Caco-2 (cell line): Measurements from ENCODE around the gene HOXC9. TPM values are rescaled to one million over a fixed set of nuclear protein-coding genes. Genes with fewer than 3 reads are reported as not detected.
A peak's percentile ranks its signal among the peaks of the same experiment; 100 is the strongest.

Source experiments
- BruUV-seq: library from RNA; stranded (reverse); fragments of 400-500 nt; replicated peaks from 2 replicates; lab custom pipeline; 2021; lab: Mats Ljungman, UMichigan
- CTCF ChIA-PET: fragments of 300-600 bp; sonication (Branson Sonifier 250); formaldehyde crosslinking; loops from one replicate; lab custom pipeline; 2022; ENCODE audit warnings: antibody characterized with exemption; lab: Charles Lee
- POLR2A ChIA-PET: fragments of 300-600 bp; sonication (Branson Sonifier 250); formaldehyde crosslinking; loops from one replicate; lab custom pipeline; 2022; ENCODE audit warnings: antibody characterized with exemption; lab: Charles Lee
- DNase-seq, 2 experiments: peaks; one replicate each; pipeline versions ENCODE4 v3.0.0 to v3.0.0-alpha.2; 2020 to 2022
- H3K27me3 ChIP-seq: replicated peaks from 2 replicates; pipeline ENCODE4 v1.6.0; 2011; ENCODE audit warnings: low read length; ENCODE audit not compliant: control insufficient read depth, insufficient read depth
- H3K36me3 ChIP-seq: 2 replicates; pipeline ENCODE4 v1.5.1; 2011; ENCODE audit warnings: low read length; ENCODE audit not compliant: control insufficient read depth, insufficient read depth
- H3K4me1 ChIP-seq: fragments of 250-450 bp; sonication (Bioruptor Pico); 2 replicates; pipeline ENCODE4 v1.5.1; 2020; ENCODE audit warnings: mild to moderate bottlenecking
- H3K4me3 ChIP-seq: 2 replicates; pipeline ENCODE4 v1.5.1; 2011; ENCODE audit warnings: low read depth, mild to moderate bottlenecking, control low read depth, low read length
- H3K9me3 ChIP-seq: fragments of 250-450 bp; sonication (Bioruptor Pico); 2 replicates; pipeline ENCODE4 v1.5.1; 2020; ENCODE audit warnings: mild to moderate bottlenecking, moderate library complexity
- H3K27ac Mint-ChIP-seq: one replicate; pipeline ENCODE4 v1.8.0; 2022; ENCODE audit warnings: mixed read lengths; ENCODE audit not compliant: unreplicated experiment
- H3K27me3 Mint-ChIP-seq: one replicate; pipeline ENCODE4 v1.8.0; 2022; ENCODE audit warnings: mixed read lengths; ENCODE audit not compliant: insufficient read depth, unreplicated experiment
- H3K36me3 Mint-ChIP-seq: one replicate; pipeline ENCODE4 v1.8.0; 2022; ENCODE audit warnings: mild to moderate bottlenecking, mixed read lengths; ENCODE audit not compliant: insufficient read depth, unreplicated experiment
- H3K4me1 Mint-ChIP-seq: one replicate; pipeline ENCODE4 v1.8.0; 2022; ENCODE audit warnings: low read depth, mixed read lengths; ENCODE audit not compliant: unreplicated experiment
- H3K4me3 Mint-ChIP-seq: one replicate; pipeline ENCODE4 v1.8.0; 2022; ENCODE audit warnings: mild to moderate bottlenecking, moderate library complexity, mixed read lengths; ENCODE audit not compliant: unreplicated experiment
- H3K9me3 Mint-ChIP-seq: one replicate; pipeline ENCODE4 v1.8.0; 2022; ENCODE audit warnings: mixed read lengths; ENCODE audit not compliant: unreplicated experiment
- CTCF ChIP-seq, 2 experiments: fragments of 200-600 bp in 1 of 2; IDR thresholded peaks; 1 replicate in 1 of 2; 2 replicates in 1 of 2; pipeline versions ENCODE4 v1.5.1 to v1.8.0; 2011 to 2022; ENCODE audit warnings: antibody characterized with exemption in 1 of 2, control low read depth in 1 of 2, inconsistent platforms in 1 of 2, low read depth in 1 of 2, low read length in 1 of 2, mild to moderate bottlenecking in 1 of 2, moderate library complexity in 1 of 2; ENCODE audit not compliant: insufficient read depth in 1 of 2, severe bottlenecking in 1 of 2, unreplicated experiment in 1 of 2
- intact Hi-C: fragments of 100-400 bp; cut with micrococcal nuclease; formaldehyde crosslinking; loops from one replicate; pipeline ENCODE4 v1.10.0; 2022; ENCODE audit not compliant: unreplicated experiment
- total RNA-seq: library from RNA; stranded (reverse); gene quantifications from 2 replicates; pipeline ENCODE4 v1.2.3, GENCODE V29; 2022

The HOXC9 gene
- total RNA-seq, 1 experiment from 2014 or later = 2.9 TPM

GRCh38 chr12:54010053-54010971, 10.4 kb downstream of the HOXC9 start:
- peaks cover 63% of the 10 kb centered on the region for H3K4me1 ChIP-seq
- no peaks in the 10 kb centered on the region for H3K27me3 ChIP-seq
- ChIA-PET CTCF (interaction anchor here (0.6 to 1.4 kb wide), 4 partner anchors 15 to 198 kb away, joined by 3 to 4 read pairs (median 3); no protein-coding TSS in a partner anchor), POLR2A (interaction anchor here (0.6 to 0.7 kb wide), 2 partner anchors 13 to 25 kb away, joined by 3 to 15 read pairs; no protein-coding TSS in a partner anchor)
- intact Hi-C loops = no loop called here
- no peaks in the 10 kb centered on the region for H3K27me3 Mint-ChIP-seq
- peak overlapping the region; percentile 63 for H3K4me3 ChIP-seq
- H3K36me3 Mint-ChIP-seq = peaks cover 6% of the 10 kb centered on the region
- H3K9me3 Mint-ChIP-seq = no peaks in the 10 kb centered on the region
- no peaks in the 10 kb centered on the region; the same call in 1 of the 2 replicates for H3K36me3 ChIP-seq
- no peak for DNase-seq
- peaks cover 30% of the 10 kb centered on the region for H3K4me1 Mint-ChIP-seq
- no peaks in the 10 kb centered on the region for H3K9me3 ChIP-seq
- H3K4me3 Mint-ChIP-seq = peak overlapping the region; percentile 60
- no peak for TF ChIP-seq CTCF (IDR thresholded peaks at IDR 0.05; ENCODE audit: insufficient read depth in 1 of 2, low read depth in 1 of 2, low read length in 1 of 2, severe bottlenecking in 1 of 2, unreplicated experiment in 1 of 2)
- BruUV-seq = no TSS peak
- H3K27ac Mint-ChIP-seq = peak overlapping the region; percentile 81

GRCh38 chr12:54010972-54011664, 11.2 kb downstream of the HOXC9 start:
- Histone ChIP-seq H3K4me3 (no peak overlapping the region), H3K9me3 (no peaks in the 10 kb centered on the region), H3K4me1 (peaks cover 65% of the 10 kb centered on the region), H3K36me3 (no peaks in the 10 kb centered on the region; the same call in 1 of the 2 replicates), H3K27me3 (no peaks in the 10 kb centered on the region)
- H3K27me3 Mint-ChIP-seq = no peaks in the 10 kb centered on the region
- peaks cover 30% of the 10 kb centered on the region for H3K4me1 Mint-ChIP-seq
- no TSS peak for BruUV-seq
- H3K27ac Mint-ChIP-seq = peak overlapping the region; percentile 10
- peaks cover 6% of the 10 kb centered on the region for H3K36me3 Mint-ChIP-seq
- peak overlapping the region; percentile 60 for H3K4me3 Mint-ChIP-seq
- intact Hi-C loops = no loop called here
- H3K9me3 Mint-ChIP-seq = no peaks in the 10 kb centered on the region
- no peak for TF ChIP-seq CTCF (IDR thresholded peaks at IDR 0.05; ENCODE audit: insufficient read depth in 1 of 2, low read depth in 1 of 2, low read length in 1 of 2, severe bottlenecking in 1 of 2, unreplicated experiment in 1 of 2)
- CTCF ChIA-PET = interaction anchor here (0.6 to 1.4 kb wide), 4 partner anchors 16 to 197 kb away, joined by 3 to 4 read pairs (median 3); no protein-coding TSS in a partner anchor
- POLR2A ChIA-PET = interaction anchor here (0.7 kb wide), 1 partner anchor 12 kb away, joined by 15 read pairs; no protein-coding TSS in a partner anchor
- DNase-seq = no peak
